Activated CD4-positive, alpha-beta T cell treated with anti-CD3 and anti-CD28 coated beads, Interleukin-2, amount 10 ng/mL, durations not matched to agents 24 days and 14 days (primary cell): ENCODE data around the gene CRELD2. TPM values are rescaled to one million over a fixed set of nuclear protein-coding genes. Genes with fewer than 3 reads are reported as not detected.

ENCODE experiments used
- DNase-seq: peaks from one replicate; pipeline ENCODE4 v3.0.0; 2022
- H3K27ac Mint-ChIP-seq: one replicate; pipeline ENCODE4 v1.8.0; 2022; ENCODE audit warnings: mild to moderate bottlenecking, mixed read lengths
- H3K27me3 Mint-ChIP-seq: one replicate; pipeline ENCODE4 v1.8.0; 2022; ENCODE audit warnings: mixed read lengths
- H3K36me3 Mint-ChIP-seq: one replicate; pipeline ENCODE4 v1.8.0; 2022; ENCODE audit warnings: low read depth, mild to moderate bottlenecking, mixed read lengths
- H3K4me1 Mint-ChIP-seq: one replicate; pipeline ENCODE4 v1.8.0; 2021; ENCODE audit warnings: mixed read lengths
- H3K4me3 Mint-ChIP-seq: one replicate; pipeline ENCODE4 v1.8.0; 2022; ENCODE audit warnings: mild to moderate bottlenecking, moderate library complexity, mixed read lengths
- H3K9me3 Mint-ChIP-seq: one replicate; pipeline ENCODE4 v1.8.0; 2021; ENCODE audit warnings: mixed read lengths
- intact Hi-C: fragments of 100-400 bp; cut with micrococcal nuclease; formaldehyde crosslinking; loops from one replicate; pipeline ENCODE4 v1.15.1; 2023
- total RNA-seq: library from RNA; stranded (reverse); gene quantifications from 2 replicates; pipeline ENCODE4 v1.2.3, GENCODE V29; 2022

The CRELD2 gene, protein sequence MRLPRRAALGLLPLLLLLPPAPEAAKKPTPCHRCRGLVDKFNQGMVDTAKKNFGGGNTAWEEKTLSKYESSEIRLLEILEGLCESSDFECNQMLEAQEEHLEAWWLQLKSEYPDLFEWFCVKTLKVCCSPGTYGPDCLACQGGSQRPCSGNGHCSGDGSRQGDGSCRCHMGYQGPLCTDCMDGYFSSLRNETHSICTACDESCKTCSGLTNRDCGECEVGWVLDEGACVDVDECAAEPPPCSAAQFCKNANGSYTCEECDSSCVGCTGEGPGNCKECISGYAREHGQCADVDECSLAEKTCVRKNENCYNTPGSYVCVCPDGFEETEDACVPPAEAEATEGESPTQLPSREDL
- 46.8 and 47.4 TPM in 2 replicates for total RNA-seq

DNA sequence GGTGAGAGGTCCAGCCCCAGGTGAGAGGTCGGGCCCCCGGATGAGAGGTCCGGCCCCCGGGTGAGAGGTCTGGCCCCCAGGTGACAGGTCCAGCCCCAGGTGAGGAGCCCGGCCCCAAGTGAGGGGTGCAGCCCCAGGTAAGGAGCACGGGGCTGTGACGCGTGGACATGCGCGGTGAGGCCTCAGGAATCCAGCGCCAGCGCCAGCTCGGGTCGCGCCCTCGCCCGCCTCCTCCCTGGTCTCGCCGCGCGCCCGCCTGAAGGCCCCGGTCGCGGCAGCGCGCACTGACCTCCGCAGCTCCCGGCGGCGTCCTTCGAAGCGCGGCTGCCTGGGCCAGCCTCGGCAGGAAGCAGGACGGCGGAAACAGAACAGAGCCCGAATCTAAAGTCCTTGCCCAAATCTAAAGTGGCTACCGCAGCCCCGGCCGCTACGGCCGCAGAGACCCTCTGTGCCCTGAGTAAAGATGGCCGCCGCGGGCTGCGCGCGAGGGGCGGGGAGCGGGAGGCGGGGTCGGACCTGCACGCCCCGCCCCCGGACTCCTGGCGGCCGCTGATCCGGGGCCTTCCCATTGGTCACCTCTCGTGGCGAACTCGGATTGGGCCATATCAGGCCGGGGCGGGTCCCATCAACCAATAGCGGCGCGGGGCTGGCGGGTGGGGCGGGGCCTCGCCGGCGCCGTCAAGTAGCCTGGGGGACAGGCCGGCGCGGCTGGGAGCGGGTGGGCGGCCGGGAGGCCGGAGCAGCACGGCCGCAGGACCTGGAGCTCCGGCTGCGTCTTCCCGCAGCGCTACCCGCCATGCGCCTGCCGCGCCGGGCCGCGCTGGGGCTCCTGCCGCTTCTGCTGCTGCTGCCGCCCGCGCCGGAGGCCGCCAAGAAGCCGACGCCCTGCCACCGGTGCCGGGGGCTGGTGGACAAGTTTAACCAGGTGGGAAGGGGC, at the start of gene CRELD2, which contains the start of gene ALG12:
Gene CRELD2, plus strand, starts transcription at position 661 of the 937 bp plus-strand sequence. Its CDS starts 136 bp downstream, at position 797.
Gene ALG12, minus strand, starts transcription at position 465 of the 937 bp plus-strand sequence. CDS start 4,673 bp downstream, outside the sequence.
- peak within 1 kb of the TSS; percentile 85 for H3K27ac Mint-ChIP-seq
- DNase-seq = peak; percentile 99
- H3K4me3 Mint-ChIP-seq = peak within 1 kb of the TSS; percentile 81
- peaks cover 16% of the 10 kb centered on the region for H3K36me3 Mint-ChIP-seq
- H3K27me3 Mint-ChIP-seq = no peaks in the 10 kb centered on the region
- no peaks in the 10 kb centered on the region for H3K9me3 Mint-ChIP-seq
- intact Hi-C loops = loop anchor here (1.0 to 5.0 kb wide), 3 partner anchors 65 to 151 kb away; partner anchors contain the start of gene ZBED4
- H3K4me1 Mint-ChIP-seq = peaks cover 18% of the 10 kb centered on the region

DNA sequence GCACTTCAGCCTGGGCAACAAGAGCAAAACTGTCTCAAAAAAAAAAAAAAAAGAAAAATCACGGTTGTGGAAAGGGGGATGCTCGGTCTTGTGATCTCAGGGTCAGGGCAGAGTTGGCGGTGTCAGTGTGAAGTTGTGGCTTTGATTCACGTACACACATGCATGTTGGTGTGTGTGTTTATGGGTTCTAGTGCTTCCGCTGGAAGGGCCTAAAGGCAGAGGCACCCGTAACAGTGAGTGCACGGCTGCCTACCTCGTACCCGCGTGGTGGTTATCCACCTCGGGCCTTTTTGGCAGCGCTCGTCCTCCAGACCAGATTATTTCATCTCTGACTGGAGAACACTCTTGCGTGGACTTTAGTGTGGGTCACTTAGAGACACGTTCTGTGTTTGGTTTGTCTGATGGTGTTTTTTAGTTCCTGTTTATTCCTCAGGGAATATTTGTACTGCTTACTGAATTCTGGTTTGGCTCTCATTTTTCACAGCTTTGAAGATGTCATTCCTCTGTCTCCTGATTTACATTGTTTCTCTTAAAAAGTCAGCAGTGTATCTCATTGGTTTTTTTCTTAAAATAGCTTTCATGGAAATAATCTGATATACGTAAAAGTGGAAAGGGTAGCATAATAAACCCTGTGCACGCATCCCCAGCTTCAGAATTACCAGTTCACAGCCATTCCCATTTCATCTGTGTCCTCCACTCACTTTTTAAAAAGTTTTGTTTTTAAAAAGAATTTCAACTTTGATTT, 49.2 kb upstream of the CRELD2 start:
- peaks cover 35% of the 10 kb centered on the region for H3K4me1 Mint-ChIP-seq
- H3K36me3 Mint-ChIP-seq = peaks cover 66% of the 10 kb centered on the region
- no peaks in the 10 kb centered on the region for H3K27me3 Mint-ChIP-seq
- H3K9me3 Mint-ChIP-seq = peaks cover 23% of the 10 kb centered on the region
- intact Hi-C loops = loop anchor here (5.0 kb wide), 1 partner anchor 42 kb away; the partner anchor contains the start of gene BRD1
- no peak overlapping the region for H3K4me3 Mint-ChIP-seq
- H3K27ac Mint-ChIP-seq = no peak overlapping the region
- DNase-seq = no peak

DNA sequence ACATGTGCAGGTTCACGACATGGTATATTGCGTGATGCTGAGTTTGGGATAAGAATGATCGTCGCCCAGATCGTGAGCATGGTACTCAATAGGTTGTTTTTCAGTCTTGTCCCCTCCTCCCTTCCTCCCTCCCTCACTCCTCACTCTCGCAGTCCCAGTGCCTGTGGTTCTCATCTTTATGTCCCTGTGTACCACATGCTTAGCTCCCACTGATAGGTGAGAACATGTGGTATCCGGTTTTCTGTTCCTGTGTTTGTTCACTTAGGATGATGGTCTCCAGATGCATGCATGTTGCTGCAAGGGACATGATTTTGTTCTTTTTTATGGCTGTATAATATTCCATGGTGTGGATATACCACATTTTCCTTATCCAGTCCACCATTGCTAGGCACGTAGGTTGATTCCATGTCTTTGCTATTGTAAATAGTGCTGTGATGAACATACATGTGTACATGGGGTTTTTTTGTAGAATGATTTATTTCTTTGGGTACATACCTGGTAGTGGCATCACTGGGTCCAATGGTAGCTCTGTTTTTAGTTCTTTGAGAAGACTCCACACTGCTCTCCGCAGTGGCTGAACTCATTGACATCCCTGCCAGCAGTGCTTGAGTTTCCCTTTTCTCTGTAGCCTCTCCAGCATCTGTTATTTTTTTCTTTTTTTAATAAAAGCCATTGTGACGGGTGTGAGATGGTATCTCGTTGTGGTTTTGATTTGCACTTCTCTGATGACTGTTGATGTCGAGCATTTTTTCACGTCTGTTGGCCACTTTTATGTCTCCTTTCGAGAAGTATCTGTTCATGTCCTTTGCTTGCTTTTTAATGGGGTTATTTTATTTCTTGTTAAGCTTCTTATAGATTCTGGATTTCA, 48.4 kb upstream of the CRELD2 start:
- Mint-ChIP-seq H3K9me3 (peaks cover 23% of the 10 kb centered on the region), H3K36me3 (peaks cover 65% of the 10 kb centered on the region), H3K4me3 (no peak overlapping the region), H3K27ac (no peak overlapping the region), H3K27me3 (no peaks in the 10 kb centered on the region), H3K4me1 (peaks cover 35% of the 10 kb centered on the region)
- intact Hi-C loops = loop anchor here (5.0 kb wide), 1 partner anchor 43 kb away; the partner anchor contains the start of gene BRD1
- peak; percentile 58 for DNase-seq

DNA sequence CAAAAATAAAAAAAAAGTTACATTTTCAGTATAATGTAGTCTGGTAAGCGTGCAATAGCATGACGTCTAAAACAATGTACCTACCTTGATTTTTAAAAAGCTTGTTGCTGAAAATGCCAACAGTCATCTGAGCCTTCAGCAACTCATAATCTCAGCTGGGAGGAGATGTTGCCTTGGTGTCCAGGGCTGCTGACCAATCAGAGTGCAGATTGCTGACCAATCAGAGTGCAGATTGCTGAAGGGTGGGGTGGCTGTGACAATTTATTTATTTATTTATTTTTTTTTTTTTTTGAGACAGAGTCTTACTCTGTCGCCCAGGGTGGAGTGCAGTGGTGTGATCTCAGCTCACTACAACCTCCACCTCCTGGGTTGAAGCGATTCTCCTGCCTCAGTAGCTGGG, 47.0 kb upstream of the CRELD2 start:
- H3K36me3 Mint-ChIP-seq = peaks cover 64% of the 10 kb centered on the region
- intact Hi-C loops = no loop called here
- no peaks in the 10 kb centered on the region for H3K27me3 Mint-ChIP-seq
- no peak overlapping the region for H3K4me3 Mint-ChIP-seq
- H3K4me1 Mint-ChIP-seq = peaks cover 32% of the 10 kb centered on the region
- H3K9me3 Mint-ChIP-seq = peaks cover 15% of the 10 kb centered on the region
- no peak for DNase-seq
- H3K27ac Mint-ChIP-seq = no peak overlapping the region

DNA sequence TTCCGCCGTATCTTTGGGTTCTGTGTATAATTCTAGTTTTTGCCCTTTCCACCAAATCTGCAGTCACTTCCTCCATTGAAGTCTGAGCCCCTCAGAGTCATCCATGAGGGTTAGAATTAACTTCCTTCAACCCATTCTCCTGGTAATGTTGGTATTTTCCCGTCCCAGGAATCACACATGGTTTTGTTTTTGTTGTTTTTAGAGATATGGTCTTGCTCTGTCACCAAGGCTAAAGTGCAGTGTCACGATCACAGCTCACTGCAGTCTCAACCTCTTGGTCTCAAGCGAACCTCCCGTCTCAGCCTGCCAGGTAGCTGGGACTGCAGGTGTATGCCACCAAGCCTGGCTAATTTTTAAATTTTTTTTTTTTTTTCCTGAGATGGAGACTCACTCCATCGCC, 46.1 kb upstream of the CRELD2 start:
- DNase-seq = no peak
- Mint-ChIP-seq H3K4me1 (peaks cover 24% of the 10 kb centered on the region), H3K9me3 (peaks cover 7% of the 10 kb centered on the region), H3K27me3 (no peaks in the 10 kb centered on the region), H3K36me3 (peaks cover 59% of the 10 kb centered on the region), H3K27ac (no peak overlapping the region), H3K4me3 (no peak overlapping the region)
- intact Hi-C loops = no loop called here

DNA sequence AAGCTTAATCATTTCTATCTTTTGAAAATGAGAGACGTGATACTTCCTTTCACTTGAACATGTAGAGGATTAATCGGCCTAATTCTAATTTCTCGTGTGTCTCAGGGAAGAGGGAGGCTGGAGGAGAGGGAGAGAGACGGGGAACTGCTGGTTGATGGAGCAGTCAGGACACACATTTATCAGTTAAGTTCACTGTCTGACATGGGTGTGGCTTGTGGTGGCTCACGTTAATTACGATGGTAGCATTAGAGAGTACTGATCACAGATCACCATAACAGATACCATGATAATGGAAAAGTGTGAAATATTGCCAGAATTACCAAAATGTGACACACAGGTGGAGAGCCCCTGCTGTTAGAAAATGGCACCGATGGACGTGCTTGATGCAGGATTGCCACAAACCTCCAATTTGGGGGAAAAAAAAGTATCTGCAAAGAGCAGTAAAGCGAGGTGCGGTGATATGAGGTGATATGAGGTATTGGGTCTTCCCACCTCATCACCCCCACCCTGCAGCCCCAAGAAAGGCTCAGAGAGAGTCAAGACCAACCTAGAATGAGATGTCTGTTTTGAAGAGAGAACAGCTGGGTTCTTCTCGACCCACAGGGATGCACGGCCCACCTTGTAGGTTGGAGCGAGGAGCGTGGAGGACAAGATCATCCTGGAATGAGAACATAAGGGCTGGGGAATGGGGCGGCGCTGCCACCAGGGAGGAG, 45.0 kb upstream of the CRELD2 start:
- Mint-ChIP-seq H3K27ac (no peak overlapping the region), H3K36me3 (peaks cover 56% of the 10 kb centered on the region), H3K9me3 (peaks cover 7% of the 10 kb centered on the region), H3K4me3 (no peak overlapping the region), H3K27me3 (no peaks in the 10 kb centered on the region), H3K4me1 (peaks cover 15% of the 10 kb centered on the region)
- intact Hi-C loops = no loop called here
- no peak for DNase-seq

DNA sequence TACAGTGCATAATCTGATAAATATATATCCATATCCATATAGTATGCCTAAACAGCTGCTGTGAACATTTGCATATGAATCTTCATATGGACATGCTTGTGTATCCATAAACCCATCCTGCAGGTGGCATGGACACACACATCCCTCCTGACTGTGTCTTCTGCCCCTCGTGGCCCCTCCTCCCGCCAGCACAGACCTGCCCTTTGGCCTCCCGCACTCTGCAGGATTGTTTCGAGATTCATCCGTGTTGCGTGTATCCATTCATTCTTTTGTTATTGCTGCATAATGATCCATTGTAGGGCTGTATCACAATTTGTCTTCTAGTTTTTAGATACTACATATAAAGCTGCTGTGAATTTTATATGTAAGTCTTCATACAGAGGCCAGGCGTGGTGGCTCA, 40.8 kb upstream of the CRELD2 start:
- no peak for DNase-seq

DNA sequence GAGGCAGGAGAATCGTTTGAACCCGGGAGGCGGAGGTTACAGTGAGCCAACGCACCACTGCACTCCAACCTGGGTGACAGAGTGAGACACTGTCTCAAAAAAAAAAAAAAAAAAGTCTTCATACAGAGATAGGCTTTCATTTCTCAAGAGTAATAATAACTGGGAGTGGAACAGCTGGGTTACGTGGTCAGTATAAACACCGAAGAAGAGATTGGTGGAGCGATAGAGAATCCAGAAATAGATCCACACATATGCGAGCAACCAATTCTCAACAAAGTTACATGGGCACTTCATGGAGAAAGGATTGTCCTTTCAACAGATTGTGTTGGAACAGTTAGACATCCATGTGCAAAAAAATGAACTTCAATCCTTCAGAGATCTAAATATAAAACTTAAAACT, 40.2 kb upstream of the CRELD2 start:
- H3K36me3 Mint-ChIP-seq = peaks cover 43% of the 10 kb centered on the region
- H3K27me3 Mint-ChIP-seq = no peaks in the 10 kb centered on the region
- no peak overlapping the region for H3K27ac Mint-ChIP-seq
- H3K4me1 Mint-ChIP-seq = peaks cover 20% of the 10 kb centered on the region
- H3K9me3 Mint-ChIP-seq = no peaks in the 10 kb centered on the region
- DNase-seq = no peak
- H3K4me3 Mint-ChIP-seq = no peak overlapping the region
- intact Hi-C loops = no loop called here

More for the DNA sequence above, 40.8 kb upstream of the CRELD2 start:
- no peaks in the 10 kb centered on the region for H3K9me3 Mint-ChIP-seq
- H3K36me3 Mint-ChIP-seq = peaks cover 43% of the 10 kb centered on the region
- H3K27me3 Mint-ChIP-seq = no peaks in the 10 kb centered on the region
- no peak overlapping the region for H3K27ac Mint-ChIP-seq
- intact Hi-C loops = no loop called here
- H3K4me3 Mint-ChIP-seq = no peak overlapping the region
- peaks cover 20% of the 10 kb centered on the region for H3K4me1 Mint-ChIP-seq

DNA sequence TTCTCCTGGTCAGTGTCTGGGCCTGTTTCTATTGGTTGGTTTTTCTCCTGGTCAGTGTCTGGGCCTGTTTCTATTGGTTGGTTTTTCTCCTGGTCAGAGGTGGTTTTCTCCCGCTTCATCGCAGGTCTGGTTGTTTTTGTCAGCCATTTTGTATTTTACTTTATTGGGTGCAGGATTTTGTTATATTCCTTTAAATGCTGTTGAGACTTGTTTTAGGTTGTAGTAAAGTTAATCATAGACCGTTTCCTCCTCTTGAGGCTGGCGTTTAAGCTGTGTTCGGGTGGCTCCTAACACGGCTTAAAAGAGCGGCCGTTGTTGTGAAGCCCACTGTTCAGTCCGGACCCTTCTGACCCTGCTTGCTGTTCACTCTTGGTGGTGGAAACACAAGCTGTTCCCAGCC, 38.6 kb upstream of the CRELD2 start:
- H3K36me3 Mint-ChIP-seq = peaks cover 48% of the 10 kb centered on the region
- H3K4me3 Mint-ChIP-seq = peak overlapping the region; percentile 79
- DNase-seq = no peak
- H3K9me3 Mint-ChIP-seq = no peaks in the 10 kb centered on the region
- H3K27ac Mint-ChIP-seq = peak overlapping the region; percentile 81
- intact Hi-C loops = no loop called here
- no peaks in the 10 kb centered on the region for H3K27me3 Mint-ChIP-seq
- H3K4me1 Mint-ChIP-seq = peaks cover 21% of the 10 kb centered on the region

DNA sequence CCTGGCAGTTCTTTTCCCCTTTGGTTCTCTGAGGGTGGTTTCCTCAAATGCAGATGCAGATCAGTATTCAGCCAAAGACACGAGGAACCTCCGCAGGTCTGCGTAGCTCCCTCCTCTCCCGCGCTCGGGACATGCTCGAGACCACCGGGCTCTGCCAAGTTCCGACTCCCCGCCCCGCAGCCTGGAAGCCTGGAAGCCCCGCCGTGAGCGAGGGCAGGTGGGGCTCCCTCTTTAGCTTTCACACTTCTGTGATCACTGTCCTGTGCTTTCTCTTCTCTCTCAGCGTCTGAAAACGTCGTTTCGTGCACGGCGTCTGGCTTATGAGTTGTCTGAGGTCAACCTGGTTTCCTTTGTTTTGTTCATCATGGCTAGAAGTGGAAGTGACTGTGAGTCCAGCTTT, 38.2 kb upstream of the CRELD2 start:
- peak overlapping the region; percentile 79 for H3K4me3 Mint-ChIP-seq
- intact Hi-C loops = no loop called here
- no peaks in the 10 kb centered on the region for H3K9me3 Mint-ChIP-seq
- DNase-seq = peak; percentile 79
- H3K27me3 Mint-ChIP-seq = no peaks in the 10 kb centered on the region
- H3K4me1 Mint-ChIP-seq = peaks cover 21% of the 10 kb centered on the region
- peaks cover 44% of the 10 kb centered on the region for H3K36me3 Mint-ChIP-seq
- peak overlapping the region; percentile 81 for H3K27ac Mint-ChIP-seq

DNA sequence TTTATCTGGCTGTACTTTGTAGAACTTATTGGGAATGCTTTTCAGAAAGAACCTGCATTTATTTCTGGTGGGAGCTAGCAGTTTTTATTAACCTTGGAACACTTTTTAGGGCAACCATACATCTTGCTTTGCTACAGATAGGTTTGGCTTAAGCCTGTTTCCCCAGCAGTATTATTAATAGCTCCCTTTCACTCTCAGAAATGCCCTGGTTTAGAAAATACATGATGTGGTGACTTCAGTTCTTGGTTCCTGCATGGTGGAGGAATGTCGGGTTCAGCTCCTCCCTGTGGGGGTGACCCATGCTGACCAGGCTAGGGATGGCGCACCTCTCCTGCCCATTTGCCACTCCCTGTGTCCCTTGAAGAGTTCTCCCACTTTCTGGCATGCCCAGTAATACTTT, 36.6 kb upstream of the CRELD2 start:
- Mint-ChIP-seq H3K4me3 (no peak overlapping the region), H3K4me1 (peaks cover 21% of the 10 kb centered on the region), H3K27me3 (no peaks in the 10 kb centered on the region), H3K36me3 (peaks cover 47% of the 10 kb centered on the region), H3K27ac (no peak overlapping the region), H3K9me3 (no peaks in the 10 kb centered on the region)
- intact Hi-C loops = no loop called here
- DNase-seq = no peak
